OCI-LY1 (cell line): Measurements from ENCODE around the gene EXT2.

ENCODE experiments used
- H2AFZ ChIP-seq: fragments of 200-600 bp; sonication (generic), shearing (Covaris generic); 2 replicates; pipeline ENCODE4 v1.6.0; 2014; ENCODE audit warnings: antibody characterized with exemption, mild to moderate bottlenecking, low read length
- H3F3A ChIP-seq: fragments of 200-600 bp; sonication (generic), shearing (Covaris generic); 2 replicates; pipeline ENCODE4 v1.6.0; 2014; ENCODE audit warnings: mild to moderate bottlenecking, antibody characterized with exemption, low read length, moderate library complexity; ENCODE audit not compliant: insufficient read depth
- H3K27ac ChIP-seq: fragments of 200-600 bp; sonication (generic); 2 replicates; pipeline ENCODE4 v1.5.1; 2014; ENCODE audit warnings: low read length, mixed run types, mild to moderate bottlenecking, low read depth; ENCODE audit not compliant: poor library complexity, severe bottlenecking
- H3K27me3 ChIP-seq: fragments of 200-600 bp; sonication (generic); 2 replicates; pipeline ENCODE4 v1.6.0; 2014; ENCODE audit warnings: antibody characterized with exemption, mild to moderate bottlenecking, low read length, moderate library complexity; ENCODE audit not compliant: insufficient read depth
- H3K36me3 ChIP-seq: fragments of 200-600 bp; sonication (generic); 2 replicates; pipeline ENCODE4 v1.6.1; 2014; ENCODE audit warnings: mild to moderate bottlenecking, antibody characterized with exemption, low read length, moderate library complexity, mixed read lengths; ENCODE audit not compliant: insufficient read depth
- H3K4me1 ChIP-seq: fragments of 200-600 bp; sonication (generic); 2 replicates; pipeline ENCODE4 v1.5.1; 2014; ENCODE audit warnings: mild to moderate bottlenecking, low read length, moderate library complexity; ENCODE audit not compliant: insufficient read depth, severe bottlenecking
- H3K4me2 ChIP-seq: fragments of 200-600 bp; sonication (generic), shearing (Covaris generic); 2 replicates; pipeline ENCODE4 v1.6.1; 2014; ENCODE audit warnings: low read length
- H3K4me3 ChIP-seq: fragments of 200-600 bp; sonication (generic); 2 replicates; pipeline ENCODE4 v1.5.1; 2014; ENCODE audit warnings: low read length, low read depth, mild to moderate bottlenecking, mixed read lengths; ENCODE audit not compliant: poor library complexity, severe bottlenecking
- H3K79me2 ChIP-seq: fragments of 200-600 bp; shearing (Covaris generic); 2 replicates; pipeline ENCODE4 v1.6.1; 2016; ENCODE audit warnings: mixed run types, low read length, mixed read lengths; ENCODE audit not compliant: insufficient read depth
- H3K9ac ChIP-seq: fragments of 200-600 bp; sonication (generic), shearing (Covaris generic); 2 replicates; pipeline ENCODE4 v1.6.1; 2014; ENCODE audit warnings: mild to moderate bottlenecking, low read length, mixed read lengths
- H3K9me2 ChIP-seq: fragments of 200-600 bp; sonication (generic), shearing (Covaris generic); 2 replicates; pipeline ENCODE4 v1.6.1; 2014; ENCODE audit warnings: low read depth, mild to moderate bottlenecking, low read length, mixed read lengths
- H3K9me3 ChIP-seq: fragments of 200-600 bp; shearing (Covaris generic); 2 replicates; pipeline ENCODE4 v1.6.1; 2014; ENCODE audit warnings: low read length, mixed read lengths
- H4K20me1 ChIP-seq: fragments of 200-600 bp; sonication (generic), shearing (Covaris generic); 2 replicates; pipeline ENCODE4 v1.6.0; 2016; ENCODE audit warnings: mild to moderate bottlenecking, low read length; ENCODE audit not compliant: insufficient read depth
- EZH2 ChIP-seq: fragments of 200-600 bp; sonication (generic), shearing (Covaris generic); IDR thresholded peaks from 2 replicates; pipeline ENCODE4 v1.8.0; 2017; ENCODE audit warnings: borderline replicate concordance, mixed run types, mild to moderate bottlenecking, antibody characterized with exemption, low read length, moderate library complexity, mixed read lengths
- TF ChIP-seq, protein P1 (sequence below): fragments of 200-600 bp; sonication (generic), shearing (Covaris generic); IDR thresholded peaks from 2 replicates; pipeline ENCODE4 v1.5.1; 2017; ENCODE audit warnings: mild to moderate bottlenecking, antibody characterized with exemption, low read length, moderate library complexity, mixed read lengths

EXT2 gene

GRCh38 chr11:44078794-44079193, 16.7 kb upstream of the EXT2 start:
- H4K20me1 ChIP-seq: no peaks in the 10 kb centered on the region
- no peaks in the 10 kb centered on the region for H3K27me3 ChIP-seq
- TF ChIP-seq, protein P1, sequence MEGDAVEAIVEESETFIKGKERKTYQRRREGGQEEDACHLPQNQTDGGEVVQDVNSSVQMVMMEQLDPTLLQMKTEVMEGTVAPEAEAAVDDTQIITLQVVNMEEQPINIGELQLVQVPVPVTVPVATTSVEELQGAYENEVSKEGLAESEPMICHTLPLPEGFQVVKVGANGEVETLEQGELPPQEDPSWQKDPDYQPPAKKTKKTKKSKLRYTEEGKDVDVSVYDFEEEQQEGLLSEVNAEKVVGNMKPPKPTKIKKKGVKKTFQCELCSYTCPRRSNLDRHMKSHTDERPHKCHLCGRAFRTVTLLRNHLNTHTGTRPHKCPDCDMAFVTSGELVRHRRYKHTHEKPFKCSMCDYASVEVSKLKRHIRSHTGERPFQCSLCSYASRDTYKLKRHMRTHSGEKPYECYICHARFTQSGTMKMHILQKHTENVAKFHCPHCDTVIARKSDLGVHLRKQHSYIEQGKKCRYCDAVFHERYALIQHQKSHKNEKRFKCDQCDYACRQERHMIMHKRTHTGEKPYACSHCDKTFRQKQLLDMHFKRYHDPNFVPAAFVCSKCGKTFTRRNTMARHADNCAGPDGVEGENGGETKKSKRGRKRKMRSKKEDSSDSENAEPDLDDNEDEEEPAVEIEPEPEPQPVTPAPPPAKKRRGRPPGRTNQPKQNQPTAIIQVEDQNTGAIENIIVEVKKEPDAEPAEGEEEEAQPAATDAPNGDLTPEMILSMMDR: no peak
- TF ChIP-seq EZH2: no peak
- no peak overlapping the region for H3K9ac ChIP-seq
- no peaks in the 10 kb centered on the region for H3F3A ChIP-seq
- no peaks in the 10 kb centered on the region for H3K9me2 ChIP-seq
- H3K79me2 ChIP-seq: no peaks in the 10 kb centered on the region
- H3K4me3 ChIP-seq: no peak overlapping the region
- H3K4me2 ChIP-seq: no peak overlapping the region
- no peaks in the 10 kb centered on the region for H3K4me1 ChIP-seq
- no peaks in the 10 kb centered on the region for H3K36me3 ChIP-seq
- no peak overlapping the region for H2AFZ ChIP-seq
- no peaks in the 10 kb centered on the region for H3K9me3 ChIP-seq
- H3K27ac ChIP-seq: no peak overlapping the region

DNA sequence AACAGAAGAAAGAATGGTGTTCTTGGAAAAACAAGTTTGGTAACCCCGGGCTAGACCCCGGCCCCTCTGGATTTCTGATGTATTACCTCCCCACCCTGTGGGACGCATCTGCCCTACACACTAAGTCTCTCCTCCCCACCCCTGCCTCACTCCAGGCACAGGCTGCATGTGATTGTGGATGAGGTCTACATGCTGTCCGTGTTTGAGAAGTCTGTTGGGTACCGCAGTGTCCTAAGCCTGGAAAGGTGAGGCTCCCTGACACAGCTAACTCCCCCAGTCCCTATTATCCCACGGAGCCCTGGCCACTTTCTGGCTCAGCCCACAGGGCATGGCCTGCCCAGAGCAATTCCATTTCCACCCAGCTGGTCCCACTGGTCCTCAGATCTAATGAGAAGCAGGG, 16.1 kb upstream of the EXT2 start:
- Histone ChIP-seq H3K27me3 (no peaks in the 10 kb centered on the region), H3K79me2 (no peaks in the 10 kb centered on the region)

DNA sequence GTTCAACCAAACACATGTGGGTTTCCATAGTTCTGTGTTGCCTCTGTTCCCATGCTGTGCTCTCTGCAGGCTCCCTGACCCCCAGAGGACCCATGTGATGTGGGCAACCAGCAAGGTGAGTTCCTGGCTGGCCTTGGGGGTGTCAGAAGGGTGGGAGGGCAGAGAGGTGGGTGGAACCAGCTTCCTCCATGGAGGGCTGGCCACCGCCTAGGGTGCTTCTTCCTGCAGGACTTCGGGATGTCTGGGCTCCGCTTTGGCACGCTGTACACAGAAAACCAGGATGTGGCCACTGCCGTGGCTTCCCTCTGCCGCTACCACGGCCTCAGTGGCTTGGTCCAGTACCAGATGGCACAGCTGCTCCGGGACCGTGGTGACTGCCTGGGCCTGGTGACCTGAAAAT, 14.5 kb upstream of the EXT2 start:
- H3K4me3 ChIP-seq: no peak overlapping the region
- H4K20me1 ChIP-seq: no peaks in the 10 kb centered on the region
- H3K36me3 ChIP-seq: no peaks in the 10 kb centered on the region
- H3K4me1 ChIP-seq: no peaks in the 10 kb centered on the region
- H3K9ac ChIP-seq: no peak overlapping the region
- H3F3A ChIP-seq: no peaks in the 10 kb centered on the region
- no peak overlapping the region for H3K27ac ChIP-seq
- no peak for TF ChIP-seq EZH2
- TF ChIP-seq, protein P1: no peak
- no peak overlapping the region for H3K4me2 ChIP-seq
- no peaks in the 10 kb centered on the region for H3K9me3 ChIP-seq
- H3K27me3 ChIP-seq: no peaks in the 10 kb centered on the region
- H3K79me2 ChIP-seq: no peaks in the 10 kb centered on the region
- H3K9me2 ChIP-seq: no peaks in the 10 kb centered on the region
- H2AFZ ChIP-seq: no peak overlapping the region

More for the DNA sequence above, 16.1 kb upstream of the EXT2 start:
- H3K9ac ChIP-seq: no peak overlapping the region
- H3F3A ChIP-seq: no peaks in the 10 kb centered on the region
- TF ChIP-seq, protein P1: no peak
- TF ChIP-seq EZH2: no peak
- no peaks in the 10 kb centered on the region for H3K4me1 ChIP-seq
- no peaks in the 10 kb centered on the region for H3K9me3 ChIP-seq
- no peak overlapping the region for H3K27ac ChIP-seq
- no peak overlapping the region for H3K4me2 ChIP-seq
- no peak overlapping the region for H2AFZ ChIP-seq
- no peaks in the 10 kb centered on the region for H4K20me1 ChIP-seq
- no peaks in the 10 kb centered on the region for H3K36me3 ChIP-seq
- H3K9me2 ChIP-seq: no peaks in the 10 kb centered on the region
- H3K4me3 ChIP-seq: no peak overlapping the region
